GM12801 (cell line): ENCODE data around the gene NAB1.

ENCODE experiments used
- CTCF ChIP-seq: IDR thresholded peaks from one replicate; pipeline ENCODE4 v1.5.1; 2011; ENCODE audit warnings: control low read depth; ENCODE audit not compliant: insufficient read length; ENCODE audit errors: extremely low read depth

Gene NAB1

GRCh38 chr2:190696792-190697398 lies 48.0 kb downstream of the NAB1 start:
- no peak for TF ChIP-seq CTCF

GRCh38 chr2:190697421-190697820 lies 48.5 kb downstream of the NAB1 start:
- no peak for TF ChIP-seq CTCF

- no peak for TF ChIP-seq CTCF
Observed at GRCh38 chr2:190698895-190699294, 50.0 kb downstream of the NAB1 start.

GRCh38 chr2:190701586-190701985 lies 52.7 kb downstream of the NAB1 start:
- TF ChIP-seq CTCF = no peak

GRCh38 chr2:190705280-190705679 lies 56.4 kb downstream of the NAB1 start:
- TF ChIP-seq CTCF = no peak

DNA sequence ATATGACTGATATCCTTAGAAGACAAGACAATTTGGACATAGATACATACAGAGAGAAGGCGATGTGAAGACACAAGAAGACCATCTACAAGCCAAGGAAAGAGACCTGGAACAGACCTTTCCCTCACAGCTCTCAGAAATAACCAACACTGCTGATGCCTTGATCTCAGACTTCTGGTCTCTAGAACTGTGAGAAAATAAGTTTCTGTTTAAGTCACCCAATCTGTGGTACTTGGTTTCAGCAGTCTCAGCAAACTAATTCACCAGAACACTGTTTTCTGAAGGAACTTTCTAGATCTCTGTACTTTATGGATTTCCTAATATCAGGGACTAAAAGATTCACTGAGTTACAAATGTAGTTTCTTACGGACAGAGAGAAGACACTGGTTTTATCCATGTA lies 58.8 kb downstream of the NAB1 start:
- TF ChIP-seq CTCF = no peak

- no peak for TF ChIP-seq CTCF
Observed at GRCh38 chr2:190711069-190711468, 62.2 kb downstream of the NAB1 start.
